ENCODE data around the gene USP25. TPM values are rescaled to one million over a fixed set of nuclear protein-coding genes. Genes with fewer than 3 reads are reported as not detected.

The USP25 gene
- total RNA-seq, 1 experiment from 2014 or later: 33.6 TPM

- BruUV-seq (replicated peaks): no TSS peak
- H2AFZ ChIP-seq (ENCODE audit: low read depth, low read length, poor library complexity, severe bottlenecking): no peak overlapping the region
- no peaks in the 10 kb centered on the region for H3K4me1 ChIP-seq (ENCODE audit: control insufficient read depth in 1 of 2, insufficient read depth in 2 of 2, low read length in 2 of 2)
- ChIA-PET POLR2A (no interaction called here), CTCF (no interaction called here), RAD21 (ENCODE audit: low non-redundant PET in 1 of 2, low total read pairs in 2 of 2, uncharacterized antibody in 2 of 2, unreplicated experiment in 2 of 2) (no interaction called here)
- no peaks in the 10 kb centered on the region for H4K20me1 ChIP-seq (ENCODE audit: insufficient read depth)
- no peaks in the 10 kb centered on the region for H3K27me3 ChIP-seq (ENCODE audit: insufficient read depth, low read length)
- H3K9ac ChIP-seq (ENCODE audit: low read length): no peak overlapping the region
- no peaks in the 10 kb centered on the region for H3K9me3 ChIP-seq (ENCODE audit: control insufficient read depth in 1 of 2, insufficient read depth in 1 of 2, low read depth in 1 of 2, low read length in 2 of 2)
- H3K36me3 ChIP-seq (ENCODE audit: control insufficient read depth in 1 of 2, insufficient read depth in 2 of 2, low read length in 2 of 2): no peaks in the 10 kb centered on the region
- H3K9me2 ChIP-seq (ENCODE audit: insufficient read depth): no peaks in the 10 kb centered on the region
- H3K27ac ChIP-seq (ENCODE audit: low read depth, low read length): no peak overlapping the region
- intact Hi-C loops (cut with micrococcal nuclease): no loop called here
- no peak for TF ChIP-seq ZFX (IDR thresholded peaks at IDR 0.05)
- TF ChIP-seq, protein P1, sequence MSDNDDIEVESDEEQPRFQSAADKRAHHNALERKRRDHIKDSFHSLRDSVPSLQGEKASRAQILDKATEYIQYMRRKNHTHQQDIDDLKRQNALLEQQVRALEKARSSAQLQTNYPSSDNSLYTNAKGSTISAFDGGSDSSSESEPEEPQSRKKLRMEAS (IDR thresholded peaks at IDR 0.05): no peak
- TF ChIP-seq CEBPB (IDR thresholded peaks at IDR 0.05; ENCODE audit: low read depth): no peak
- no peak for TF ChIP-seq SIN3A (IDR thresholded peaks at IDR 0.05; ENCODE audit: low read depth)
- TF ChIP-seq, protein P2, sequence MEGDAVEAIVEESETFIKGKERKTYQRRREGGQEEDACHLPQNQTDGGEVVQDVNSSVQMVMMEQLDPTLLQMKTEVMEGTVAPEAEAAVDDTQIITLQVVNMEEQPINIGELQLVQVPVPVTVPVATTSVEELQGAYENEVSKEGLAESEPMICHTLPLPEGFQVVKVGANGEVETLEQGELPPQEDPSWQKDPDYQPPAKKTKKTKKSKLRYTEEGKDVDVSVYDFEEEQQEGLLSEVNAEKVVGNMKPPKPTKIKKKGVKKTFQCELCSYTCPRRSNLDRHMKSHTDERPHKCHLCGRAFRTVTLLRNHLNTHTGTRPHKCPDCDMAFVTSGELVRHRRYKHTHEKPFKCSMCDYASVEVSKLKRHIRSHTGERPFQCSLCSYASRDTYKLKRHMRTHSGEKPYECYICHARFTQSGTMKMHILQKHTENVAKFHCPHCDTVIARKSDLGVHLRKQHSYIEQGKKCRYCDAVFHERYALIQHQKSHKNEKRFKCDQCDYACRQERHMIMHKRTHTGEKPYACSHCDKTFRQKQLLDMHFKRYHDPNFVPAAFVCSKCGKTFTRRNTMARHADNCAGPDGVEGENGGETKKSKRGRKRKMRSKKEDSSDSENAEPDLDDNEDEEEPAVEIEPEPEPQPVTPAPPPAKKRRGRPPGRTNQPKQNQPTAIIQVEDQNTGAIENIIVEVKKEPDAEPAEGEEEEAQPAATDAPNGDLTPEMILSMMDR (IDR thresholded peaks at IDR 0.05 in 2 of 3, conservative IDR thresholded peaks at IDR 0.05 in 1 of 3; ENCODE audit: borderline replicate concordance in 1 of 3, insufficient read depth in 1 of 3, low read depth in 2 of 3, low read length in 2 of 3): peak in 1 of 3 experiments; percentile 38; a peak in 1 of 6 replicates
- TF ChIP-seq POLR2AphosphoS5 (IDR thresholded peaks at IDR 0.05; ENCODE audit: low read depth, low read length): no peak
- peak; percentile 11; the same call in 1 of the 2 replicates for TF ChIP-seq RAD21 (IDR thresholded peaks at IDR 0.05; ENCODE audit: low read depth)
- no peak for TF ChIP-seq ZBTB33 (IDR thresholded peaks at IDR 0.05; ENCODE audit: extremely low read depth, insufficient replicate concordance, low read length)
- no peaks in the 10 kb centered on the region for H3K79me2 ChIP-seq (ENCODE audit: insufficient read depth, low read length)
- DNase-seq (ENCODE audit: low read depth, low spot score) (no peak), ATAC-seq (no peak)
- H3K4me3 ChIP-seq (replicated peaks in 1 of 2; ENCODE audit: low read depth in 1 of 2, low read length in 2 of 2): no peak overlapping the region
- no peak overlapping the region for H3K4me2 ChIP-seq (ENCODE audit: low read length)
Observed at GRCh38 chr21:15894596-15894995, 164.8 kb downstream of the USP25 start.
